HepG2 (cell line): ENCODE data around the gene UBAP1. TPM values are rescaled to one million over a fixed set of nuclear protein-coding genes. Genes with fewer than 3 reads are reported as not detected.

ENCODE experiments used
- ATAC-seq: fragments of 200-7000 bp; cut with Tn5 transposase; 3 replicates; pipeline ENCODE4 v1.9.1; 2020; ENCODE audit warnings: mild to moderate bottlenecking, moderate library complexity
- BruUV-seq: library from RNA; stranded (reverse); fragments of 400-500 nt; replicated peaks from 2 replicates; lab custom pipeline; 2021; lab: Mats Ljungman, UMichigan
- CTCF ChIA-PET: fragments of 300-600 bp; formaldehyde crosslinking; extraction: SDS; loops from one replicate; lab custom pipeline; 2021; ENCODE audit warnings: low total read pairs, inconsistent platforms, low intra/inter-chr PET ratio; lab: Yijun Ruan, JAX
- POLR2A ChIA-PET: fragments of 350-600 bp; sonication (Branson Sonifier 250); formaldehyde crosslinking; loops from one replicate; lab custom pipeline; 2020; ENCODE audit warnings: antibody characterized with exemption, inconsistent platforms; lab: Yijun Ruan, JAX
- DNase-seq: peaks from one replicate; pipeline ENCODE4 v3.0.0-alpha.2; 2015; ENCODE audit warnings: low spot score
- FAIRE-seq: peaks from 3 replicates; lab custom pipeline; 2011; peaks lifted over from hg19 to GRCh38; lab: Jason Lieb, UNC
- H2AFZ ChIP-seq: one replicate; pipeline ENCODE4 v1.6.1; 2011; ENCODE audit warnings: low read length, inconsistent platforms
- H3K27ac ChIP-seq: fragments of 300-600 bp; 3 replicates; pipeline ENCODE4 v1.8.0; 2011; ENCODE audit warnings: mixed run types, mild to moderate bottlenecking, mixed read lengths, low read length, inconsistent platforms; ENCODE audit not compliant: insufficient read depth; ENCODE audit errors: extremely low read length
- H3K27me3 ChIP-seq, 2 experiments: fragments of 200-600 bp in 1 of 2; 2 replicates in 1 of 2; 3 replicates in 1 of 2; pipeline versions ENCODE4 v1.6.0 to v1.8.0; 2011; ENCODE audit warnings: low read length in 2 of 2, mild to moderate bottlenecking in 2 of 2, moderate library complexity in 2 of 2, inconsistent platforms in 1 of 2; ENCODE audit not compliant: insufficient read depth in 2 of 2, control insufficient read depth in 1 of 2
- H3K36me3 ChIP-seq, 2 experiments: fragments of 200-600 bp in 1 of 2; replicated peaks in 1 of 2; 2 replicates in 1 of 2; 3 replicates in 1 of 2; pipeline versions ENCODE4 v1.5.1 to v1.8.0; 2011; ENCODE audit warnings: low read length in 2 of 2, inconsistent platforms in 1 of 2; ENCODE audit not compliant: insufficient read depth in 2 of 2, control insufficient read depth in 1 of 2
- H3K4me1 ChIP-seq: 2 replicates; pipeline ENCODE4 v1.5.1; 2012; ENCODE audit warnings: low read length, inconsistent platforms; ENCODE audit not compliant: insufficient read depth
- H3K4me2 ChIP-seq: 2 replicates; pipeline ENCODE4 v1.6.0; 2011; ENCODE audit warnings: low read depth, low read length, inconsistent platforms
- H3K4me3 ChIP-seq, 3 experiments: fragments of 200-600 bp in 1 of 3; sonication (generic), shearing (Covaris generic) in 1 of 3; replicated peaks in 1 of 3; 2 replicates each; pipeline ENCODE4 v1.5.1; 2011 to 2016; ENCODE audit warnings: low read length in 3 of 3, inconsistent platforms in 2 of 3, low read depth in 2 of 3, mild to moderate bottlenecking in 2 of 3, control low read depth in 1 of 3, mixed read lengths in 1 of 3; ENCODE audit not compliant: insufficient read depth in 1 of 3
- H3K79me2 ChIP-seq: one replicate; pipeline ENCODE4 v1.6.1; 2011; ENCODE audit warnings: low read length, inconsistent platforms; ENCODE audit not compliant: insufficient read depth
- H3K9ac ChIP-seq: 2 replicates; pipeline ENCODE4 v1.6.0; 2011; ENCODE audit warnings: mild to moderate bottlenecking, low read depth, low read length, inconsistent platforms; ENCODE audit not compliant: insufficient read depth
- H3K9me3 ChIP-seq: 2 replicates; pipeline ENCODE4 v1.5.1; 2012; ENCODE audit warnings: mild to moderate bottlenecking, low read length
- H4K20me1 ChIP-seq: 2 replicates; pipeline ENCODE4 v1.6.0; 2011; ENCODE audit warnings: inconsistent platforms, mild to moderate bottlenecking, low read length, moderate library complexity; ENCODE audit not compliant: insufficient read depth
- NCOA1 ChIP-seq: sonication (generic); formaldehyde crosslinking; IDR thresholded peaks from 2 replicates; pipeline ENCODE4 v1.9.0; 2021; ENCODE audit warnings: missing genetic modification reagents
- RFXAP ChIP-seq: sonication (generic); formaldehyde crosslinking; IDR thresholded peaks from 2 replicates; pipeline ENCODE4 v1.4.0; 2020; ENCODE audit warnings: missing genetic modification reagents, borderline replicate concordance
- SALL2 ChIP-seq: sonication (generic); formaldehyde crosslinking; IDR thresholded peaks from 2 replicates; pipeline ENCODE4 v1.8.1; 2023; ENCODE audit warnings: mild to moderate bottlenecking, missing genetic modification reagents, inconsistent platforms
- SNRNP70 ChIP-seq: fragments of 200-400 bp; formaldehyde crosslinking; IDR thresholded peaks from 2 replicates; pipeline ENCODE4 v1.6.1; 2017; ENCODE audit warnings: mild to moderate bottlenecking, low read depth, low read length, moderate library complexity
- ZFP36L1 ChIP-seq: sonication (generic); formaldehyde crosslinking; IDR thresholded peaks from 2 replicates; pipeline ENCODE4 v1.8.0; 2022; ENCODE audit warnings: mild to moderate bottlenecking, missing genetic modification reagents, moderate library complexity
- ZNF274 ChIP-seq: sonication (generic); formaldehyde crosslinking; IDR thresholded peaks from 2 replicates; pipeline ENCODE4 v1.5.1; 2020; ENCODE audit warnings: mild to moderate bottlenecking, missing genetic modification reagents
- ZNF546 ChIP-seq: sonication (generic); formaldehyde crosslinking; conservative IDR thresholded peaks from 2 replicates; pipeline ENCODE4 v1.8.1; 2023; ENCODE audit warnings: mild to moderate bottlenecking, missing genetic modification reagents
- ZNF609 ChIP-seq: sonication (generic); formaldehyde crosslinking; IDR thresholded peaks from 2 replicates; pipeline ENCODE4 v1.4.0; 2020; ENCODE audit warnings: mild to moderate bottlenecking, missing genetic modification reagents, borderline replicate concordance
- ZNF878 ChIP-seq: sonication (generic); formaldehyde crosslinking; IDR thresholded peaks from 2 replicates; pipeline ENCODE4 v1.8.1; 2023; ENCODE audit warnings: mild to moderate bottlenecking, missing genetic modification reagents, moderate library complexity
- ZSCAN20 ChIP-seq: sonication (generic); formaldehyde crosslinking; IDR thresholded peaks from 2 replicates; pipeline ENCODE4 v1.4.0; 2020; ENCODE audit warnings: missing genetic modification reagents, mild to moderate bottlenecking, borderline replicate concordance
- WGBS: methylation state at CpG from one replicate; pipeline ENCODE4 v1.1.6; 2017; ENCODE audit warnings: low lambda C conversion rate; 5-methylcytosine and 5-hydroxymethylcytosine counted together
- in situ Hi-C: cut with HindIII; loops from 2 replicates; pipeline ENCODE4 v1.10.0; 2017; ENCODE audit warnings: low pct_unique_long_range_greater_than_20kb; ENCODE audit not compliant: extremely low pct_ligation_motif_present
- intact Hi-C: fragments of 100-400 bp; cut with micrococcal nuclease; formaldehyde crosslinking; loops from one replicate; pipeline ENCODE4 v1.10.0; 2022; ENCODE audit not compliant: unreplicated experiment
- polyA plus RNA-seq, 8 experiments: library from polyadenylated mRNA; depleted of rRNA in 3 of 8; stranded (reverse) in 7 of 8; unstranded in 1 of 8; fragments of >200 nt; fragmentation: Illumina TruSeq in 4 of 8; extraction: Trizol in 4 of 8; gene quantifications; 2 replicates each; pipeline versions ENCODE4 v1.2.1 to v1.2.3, GENCODE V29; 2011 to 2016; ENCODE audit warnings: low read depth in 4 of 8, missing spikeins in 1 of 8, mixed read lengths in 1 of 8; ENCODE audit not compliant: insufficient read depth in 1 of 8
- total RNA-seq, 5 experiments: library from RNA; depleted of rRNA; stranded (reverse); fragments of >200 nt; fragmentation: Illumina TruSeq; extraction: Trizol; gene quantifications; 2 replicates each; pipeline ENCODE4 v1.2.3, GENCODE V29; 2016; ENCODE audit warnings: low read depth in 1 of 5
- TF ChIP-seq, protein P1 (sequence below): sonication (generic); formaldehyde crosslinking; IDR thresholded peaks from 2 replicates; pipeline ENCODE4 v1.4.0; 2020; ENCODE audit warnings: missing genetic modification reagents
- TF ChIP-seq, protein P2 (sequence below): IDR thresholded peaks from 2 replicates; pipeline ENCODE4 v1.6.1; 2016; ENCODE audit warnings: low read depth

UBAP1 gene
- total and polyA plus RNA-seq, 2 of the 13 experiments (the other 11 are each of a cell fraction or from before 2014, with no cell fraction given) = 19.5 to 40.5 TPM

DNA sequence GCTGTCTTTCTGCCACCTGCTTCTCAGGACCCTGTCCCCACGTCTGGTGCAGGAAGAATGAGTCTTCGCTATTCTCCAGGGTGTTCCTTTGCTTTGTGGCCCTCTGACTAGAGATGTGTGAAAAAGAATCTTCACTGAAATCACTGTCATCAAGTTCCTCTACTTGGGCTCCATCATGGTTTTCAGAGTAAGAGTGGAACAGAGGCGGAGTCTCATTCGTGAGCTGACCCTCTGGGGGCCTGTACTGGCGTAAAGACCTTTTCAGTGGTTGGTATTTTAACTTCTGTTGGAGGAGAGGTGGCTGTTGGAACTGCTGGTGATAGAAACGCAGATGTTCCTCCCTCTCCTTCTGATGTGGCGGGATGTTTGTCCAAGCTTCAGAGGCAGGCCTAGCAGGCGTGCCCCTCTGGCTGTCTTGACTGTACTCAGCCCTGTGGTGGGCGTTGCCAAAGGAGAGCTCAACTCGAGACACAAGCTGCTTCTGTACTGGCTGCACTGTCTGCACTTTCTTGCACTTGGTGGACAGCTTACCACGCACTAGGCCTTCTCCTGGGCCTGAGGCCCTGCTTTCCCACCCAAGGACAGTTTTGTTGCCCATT, 78.2 kb downstream of the UBAP1 start:
- ChIA-PET CTCF (no interaction called here), POLR2A (no interaction called here)
- FAIRE-seq (no peak), DNase-seq (no peak), ATAC-seq (no peak)
- no TSS peak for BruUV-seq
- in situ Hi-C loops (loop anchor here (10.0 kb wide), 1 partner anchor 132 kb away; the partner anchor contains the start of gene DCAF12), intact Hi-C loops (no loop called here)
- no peak overlapping the region for H3K4me2 ChIP-seq
- no peaks in the 10 kb centered on the region for H3K79me2 ChIP-seq
- no peak overlapping the region for H3K4me3 ChIP-seq
- no peak overlapping the region for H3K9ac ChIP-seq
- H3K9me3 ChIP-seq = no peaks in the 10 kb centered on the region
- no peaks in the 10 kb centered on the region for H3K27me3 ChIP-seq
- H3K27ac ChIP-seq = no peak overlapping the region
- no peaks in the 10 kb centered on the region for H4K20me1 ChIP-seq
- TF ChIP-seq, protein P1, sequence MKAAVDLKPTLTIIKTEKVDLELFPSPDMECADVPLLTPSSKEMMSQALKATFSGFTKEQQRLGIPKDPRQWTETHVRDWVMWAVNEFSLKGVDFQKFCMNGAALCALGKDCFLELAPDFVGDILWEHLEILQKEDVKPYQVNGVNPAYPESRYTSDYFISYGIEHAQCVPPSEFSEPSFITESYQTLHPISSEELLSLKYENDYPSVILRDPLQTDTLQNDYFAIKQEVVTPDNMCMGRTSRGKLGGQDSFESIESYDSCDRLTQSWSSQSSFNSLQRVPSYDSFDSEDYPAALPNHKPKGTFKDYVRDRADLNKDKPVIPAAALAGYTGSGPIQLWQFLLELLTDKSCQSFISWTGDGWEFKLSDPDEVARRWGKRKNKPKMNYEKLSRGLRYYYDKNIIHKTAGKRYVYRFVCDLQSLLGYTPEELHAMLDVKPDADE (CRISPR knock-in tag) = no peak
- TF ChIP-seq ZFP36L1 (CRISPR knock-in tag) = no peak
- TF ChIP-seq ZSCAN20 = no peak
- no peak for TF ChIP-seq RFXAP
- no peak for TF ChIP-seq ZNF878 (CRISPR knock-in tag)
- no peak for TF ChIP-seq SNRNP70
- no peak for TF ChIP-seq ZNF609 (CRISPR knock-in tag)
- no peak for TF ChIP-seq ZNF274 (CRISPR knock-in tag)
- no peak for TF ChIP-seq NCOA1 (CRISPR knock-in tag)
- no peak for TF ChIP-seq ZNF546
- TF ChIP-seq, protein P2, sequence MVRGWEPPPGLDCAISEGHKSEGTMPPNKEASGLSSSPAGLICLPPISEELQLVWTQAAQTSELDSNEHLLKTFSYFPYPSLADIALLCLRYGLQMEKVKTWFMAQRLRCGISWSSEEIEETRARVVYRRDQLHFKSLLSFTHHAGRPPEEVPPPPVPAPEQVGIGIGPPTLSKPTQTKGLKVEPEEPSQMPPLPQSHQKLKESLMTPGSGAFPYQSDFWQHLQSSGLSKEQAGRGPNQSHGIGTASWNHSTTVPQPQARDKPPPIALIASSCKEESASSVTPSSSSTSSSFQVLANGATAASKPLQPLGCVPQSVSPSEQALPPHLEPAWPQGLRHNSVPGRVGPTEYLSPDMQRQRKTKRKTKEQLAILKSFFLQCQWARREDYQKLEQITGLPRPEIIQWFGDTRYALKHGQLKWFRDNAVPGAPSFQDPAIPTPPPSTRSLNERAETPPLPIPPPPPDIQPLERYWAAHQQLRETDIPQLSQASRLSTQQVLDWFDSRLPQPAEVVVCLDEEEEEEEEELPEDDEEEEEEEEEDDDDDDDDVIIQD (CRISPR knock-in tag) = no peak
- no peak for TF ChIP-seq SALL2 (CRISPR knock-in tag)
- WGBS = 97% methylated on average over 8 of the region's 11 CpGs
- H2AFZ ChIP-seq = no peak overlapping the region
- H3K4me1 ChIP-seq = no peaks in the 10 kb centered on the region
- H3K36me3 ChIP-seq = peaks cover 7 to 32% of the 10 kb centered on the region in 2 experiments; a peak in 4 of 5 replicates
